KMS-11 (cell line): ENCODE measurements around the gene ARFGAP1.

Experiments used
- H2AFZ ChIP-seq: fragments of 200-600 bp; sonication (generic); 2 replicates; pipeline ENCODE4 v1.6.1; 2016; ENCODE audit warnings: antibody characterized with exemption, mixed run types, low read depth
- H3K27ac ChIP-seq: fragments of 200-600 bp; sonication (generic); 2 replicates; pipeline ENCODE4 v1.6.1; 2016; ENCODE audit warnings: mild to moderate bottlenecking, mixed run types
- H3K27me3 ChIP-seq: fragments of 200-600 bp; sonication (generic); 2 replicates; pipeline ENCODE4 v1.6.1; 2017; ENCODE audit warnings: mild to moderate bottlenecking, low read depth, mixed run types, moderate library complexity; ENCODE audit not compliant: insufficient read depth
- H3K36me3 ChIP-seq: fragments of 200-600 bp; sonication (generic); 2 replicates; pipeline ENCODE4 v1.6.1; 2017; ENCODE audit warnings: mild to moderate bottlenecking, mixed run types; ENCODE audit not compliant: insufficient read depth
- H3K4me1 ChIP-seq: fragments of 200-600 bp; sonication (generic); 2 replicates; pipeline ENCODE4 v1.6.1; 2016; ENCODE audit warnings: mild to moderate bottlenecking, low read depth, mixed run types; ENCODE audit not compliant: poor library complexity, severe bottlenecking
- H3K4me2 ChIP-seq: fragments of 200-600 bp; sonication (generic); 2 replicates; pipeline ENCODE4 v1.7.0; 2016; ENCODE audit warnings: mild to moderate bottlenecking, mixed run types
- H3K4me3 ChIP-seq: fragments of 200-600 bp; sonication (generic); IDR thresholded peaks from 2 replicates; pipeline ENCODE4 v1.6.1; 2017; ENCODE audit warnings: low read depth, low read length, mixed read lengths; ENCODE audit not compliant: insufficient read depth
- H3K79me2 ChIP-seq: fragments of 200-600 bp; sonication (generic); 2 replicates; pipeline ENCODE4 v1.6.1; 2016; ENCODE audit warnings: low read depth, mixed run types; ENCODE audit not compliant: insufficient read depth
- H3K9ac ChIP-seq: fragments of 200-600 bp; sonication (generic); 2 replicates; pipeline ENCODE4 v1.6.1; 2016; ENCODE audit warnings: mild to moderate bottlenecking, mixed run types
- H4K20me1 ChIP-seq: fragments of 200-600 bp; sonication (generic); 2 replicates; pipeline ENCODE4 v1.6.1; 2016; ENCODE audit warnings: mild to moderate bottlenecking, mixed run types; ENCODE audit not compliant: insufficient read depth
- TF ChIP-seq, protein P1 (sequence below): fragments of 200-600 bp; sonication (generic); conservative IDR thresholded peaks from 2 replicates; pipeline ENCODE4 v1.6.1; 2017; ENCODE audit warnings: low read depth, mild to moderate bottlenecking, antibody characterized with exemption, low read length, moderate library complexity, mixed read lengths

The ARFGAP1 gene

DNA sequence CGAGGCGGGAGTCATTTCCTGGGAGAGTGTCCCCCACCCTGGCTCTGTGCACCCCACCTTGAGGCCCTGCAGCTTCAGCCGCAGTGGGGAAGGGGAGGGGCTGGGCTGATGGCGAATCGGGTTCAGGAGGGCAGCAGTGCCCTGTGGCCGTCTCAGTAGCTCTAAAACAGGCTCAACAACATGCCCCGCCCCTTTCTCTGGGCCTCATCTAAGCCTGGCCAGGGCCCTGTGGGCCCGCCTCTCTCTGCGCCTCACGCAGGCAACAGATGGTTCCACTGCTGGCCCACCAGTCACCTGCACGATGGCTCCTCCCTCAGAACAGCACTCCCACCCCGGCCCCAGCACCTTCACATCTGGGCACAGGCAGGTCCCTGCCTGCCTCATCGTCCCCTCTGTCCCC is 58.3 kb downstream of the ARFGAP1 start:
- TF ChIP-seq, protein P1, sequence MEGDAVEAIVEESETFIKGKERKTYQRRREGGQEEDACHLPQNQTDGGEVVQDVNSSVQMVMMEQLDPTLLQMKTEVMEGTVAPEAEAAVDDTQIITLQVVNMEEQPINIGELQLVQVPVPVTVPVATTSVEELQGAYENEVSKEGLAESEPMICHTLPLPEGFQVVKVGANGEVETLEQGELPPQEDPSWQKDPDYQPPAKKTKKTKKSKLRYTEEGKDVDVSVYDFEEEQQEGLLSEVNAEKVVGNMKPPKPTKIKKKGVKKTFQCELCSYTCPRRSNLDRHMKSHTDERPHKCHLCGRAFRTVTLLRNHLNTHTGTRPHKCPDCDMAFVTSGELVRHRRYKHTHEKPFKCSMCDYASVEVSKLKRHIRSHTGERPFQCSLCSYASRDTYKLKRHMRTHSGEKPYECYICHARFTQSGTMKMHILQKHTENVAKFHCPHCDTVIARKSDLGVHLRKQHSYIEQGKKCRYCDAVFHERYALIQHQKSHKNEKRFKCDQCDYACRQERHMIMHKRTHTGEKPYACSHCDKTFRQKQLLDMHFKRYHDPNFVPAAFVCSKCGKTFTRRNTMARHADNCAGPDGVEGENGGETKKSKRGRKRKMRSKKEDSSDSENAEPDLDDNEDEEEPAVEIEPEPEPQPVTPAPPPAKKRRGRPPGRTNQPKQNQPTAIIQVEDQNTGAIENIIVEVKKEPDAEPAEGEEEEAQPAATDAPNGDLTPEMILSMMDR: no peak
- Histone ChIP-seq H3K9ac (no peak overlapping the region), H3K27ac (no peak overlapping the region), H3K27me3 (peaks cover 85% of the 10 kb centered on the region), H2AFZ (no peak overlapping the region), H3K4me3 (no peak overlapping the region), H3K79me2 (no peaks in the 10 kb centered on the region), H4K20me1 (no peaks in the 10 kb centered on the region), H3K36me3 (no peaks in the 10 kb centered on the region), H3K4me2 (no peak overlapping the region), H3K4me1 (peaks cover 3% of the 10 kb centered on the region)

DNA sequence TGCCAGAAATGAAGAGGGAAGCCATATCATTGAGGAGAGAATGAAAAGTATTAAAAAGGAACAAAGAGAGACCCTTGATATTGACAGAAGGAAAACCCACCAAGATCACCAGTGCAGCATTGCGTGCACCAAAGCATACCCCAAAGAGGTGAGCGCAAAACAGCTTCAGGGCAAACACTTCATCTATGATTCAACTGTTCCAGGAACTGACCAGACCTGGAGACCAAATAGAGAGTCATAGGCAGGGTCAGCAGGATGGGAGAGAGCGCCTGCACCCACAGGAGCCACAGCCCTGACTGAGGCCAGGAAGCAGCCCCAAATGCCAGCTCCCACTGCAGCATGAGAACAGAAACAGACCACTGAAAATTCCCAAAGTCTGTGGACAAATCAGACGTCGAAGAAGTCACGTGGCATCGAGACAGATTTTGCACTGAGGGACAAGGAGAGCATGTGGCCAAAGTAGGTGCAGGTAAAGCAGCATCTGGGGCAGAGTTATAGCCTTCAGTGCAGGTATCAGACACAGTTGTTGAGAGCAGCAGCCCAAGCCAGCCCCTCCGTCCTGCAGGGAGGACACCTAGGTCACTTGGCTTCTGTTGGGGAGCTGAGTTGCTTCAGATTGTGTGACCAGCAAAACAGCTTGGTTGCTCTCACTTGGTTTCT is 59.3 kb downstream of the ARFGAP1 start:
- no peaks in the 10 kb centered on the region for H3K36me3 ChIP-seq
- TF ChIP-seq, protein P1: no peak

DNA sequence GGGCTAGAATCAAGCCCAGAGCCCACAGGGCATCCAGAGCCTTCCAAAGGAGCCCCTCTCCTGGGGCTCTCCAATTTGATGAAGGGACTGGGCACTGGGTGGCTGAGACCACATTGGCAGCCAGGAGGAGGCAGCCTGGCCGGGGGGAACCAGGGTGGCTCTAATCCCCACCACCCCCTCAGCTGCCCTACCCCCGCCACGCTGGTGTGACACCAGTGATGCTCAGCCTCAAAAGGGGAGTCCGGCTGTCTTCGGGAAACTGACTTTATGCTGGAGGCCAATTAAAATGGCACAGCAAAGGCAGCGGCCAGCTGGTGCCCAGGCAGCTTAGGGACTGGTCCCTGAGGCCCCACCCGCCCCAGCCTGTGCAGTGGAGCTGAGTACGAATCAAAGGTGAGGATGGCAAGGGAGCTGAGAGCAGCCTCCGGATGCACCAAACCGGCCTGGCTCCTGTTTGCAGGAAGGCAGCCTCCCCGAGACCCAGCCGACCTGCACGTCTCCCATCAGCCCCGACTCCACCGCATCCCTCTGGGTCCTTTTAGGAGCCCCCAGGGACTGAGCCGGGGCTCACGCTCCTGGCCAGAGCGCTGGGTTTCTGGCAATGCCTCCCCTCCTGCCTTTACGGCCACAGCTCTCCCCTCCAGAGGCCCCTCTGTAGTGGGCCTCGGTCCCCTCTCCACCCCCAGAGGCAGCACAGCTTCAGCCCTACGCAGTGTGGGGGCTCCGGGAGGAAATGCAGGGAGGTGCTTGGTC is 60.1 kb downstream of the ARFGAP1 start:
- H3K4me2 ChIP-seq: no peak overlapping the region
- peaks cover 93% of the 10 kb centered on the region for H3K27me3 ChIP-seq
- no peaks in the 10 kb centered on the region for H3K79me2 ChIP-seq
- no peak overlapping the region for H3K4me3 ChIP-seq
- no peaks in the 10 kb centered on the region for H3K4me1 ChIP-seq
- TF ChIP-seq, protein P1: no peak
- H3K27ac ChIP-seq: no peak overlapping the region
- no peak overlapping the region for H2AFZ ChIP-seq
- no peaks in the 10 kb centered on the region for H4K20me1 ChIP-seq
- H3K9ac ChIP-seq: no peak overlapping the region
- H3K36me3 ChIP-seq: no peaks in the 10 kb centered on the region

More for the DNA sequence above, 59.3 kb downstream of the ARFGAP1 start:
- no peak overlapping the region for H3K9ac ChIP-seq
- no peak overlapping the region for H2AFZ ChIP-seq
- H3K4me2 ChIP-seq: no peak overlapping the region
- H3K4me1 ChIP-seq: peaks cover 2% of the 10 kb centered on the region
- H3K27me3 ChIP-seq: peaks cover 93% of the 10 kb centered on the region
- no peaks in the 10 kb centered on the region for H3K79me2 ChIP-seq
- H3K4me3 ChIP-seq: no peak overlapping the region
- no peaks in the 10 kb centered on the region for H4K20me1 ChIP-seq
- H3K27ac ChIP-seq: no peak overlapping the region

DNA sequence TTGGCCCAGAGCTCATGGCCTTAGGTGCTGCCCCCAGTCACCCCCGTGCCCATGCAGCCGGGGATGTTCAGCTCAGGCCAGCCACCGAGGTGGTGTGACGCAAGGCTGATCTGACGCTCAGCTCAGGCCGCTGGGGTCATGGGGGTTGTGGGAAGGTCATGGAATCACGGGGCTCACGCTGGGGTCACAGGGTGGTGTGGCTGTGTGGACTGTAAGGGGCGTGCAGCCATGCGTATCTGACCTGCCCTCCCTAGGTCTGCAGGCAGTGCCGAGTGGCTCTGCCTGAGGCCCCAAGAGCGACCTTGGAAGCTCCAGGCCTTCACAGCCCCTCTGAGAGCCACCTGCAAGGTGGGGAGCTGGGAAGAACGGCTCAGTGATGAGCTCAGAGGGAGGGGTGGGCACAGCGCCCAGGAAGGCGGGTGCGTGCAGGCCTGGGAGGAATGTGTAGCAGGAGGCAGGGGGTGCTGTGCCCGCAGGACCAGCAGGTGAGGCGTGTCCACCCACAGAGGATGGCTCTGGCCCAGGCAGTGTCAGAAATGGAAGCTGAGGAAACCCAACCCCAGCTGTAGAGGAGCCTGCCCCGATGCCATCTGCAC is 60.7 kb downstream of the ARFGAP1 start:
- H3K36me3 ChIP-seq: no peaks in the 10 kb centered on the region
- no peak overlapping the region for H3K4me3 ChIP-seq
- no peak overlapping the region for H3K9ac ChIP-seq
- no peaks in the 10 kb centered on the region for H3K79me2 ChIP-seq
- H4K20me1 ChIP-seq: no peaks in the 10 kb centered on the region
- H3K27me3 ChIP-seq: peaks cover 93% of the 10 kb centered on the region
- H3K4me2 ChIP-seq: no peak overlapping the region
- TF ChIP-seq, protein P1: no peak
- no peaks in the 10 kb centered on the region for H3K4me1 ChIP-seq
- no peak overlapping the region for H3K27ac ChIP-seq
- no peak overlapping the region for H2AFZ ChIP-seq
